Activated T-cell treated with anti-CD3 and anti-CD28 coated beads, Interleukin-2, amount 50 U/mL, for 4 hours (primary cell): ENCODE results near the gene ZBTB42. TPM values are rescaled to one million over a fixed set of nuclear protein-coding genes. Genes with fewer than 3 reads are reported as not detected.

Experiments
- ATAC-seq, 2 donors: fragments of 200-7000 bp; cut with Tn5 transposase; one replicate each; pipeline ENCODE4 v1.10.0; 2021
- DNase-seq: peaks from one replicate; pipeline ENCODE4 v3.0.0-alpha.2; 2020
- H3K27me3 Mint-ChIP-seq: one replicate; pipeline ENCODE4 v1.8.0; 2021; ENCODE audit warnings: low read depth, mixed read lengths
- H3K36me3 Mint-ChIP-seq: one replicate; pipeline ENCODE4 v1.8.0; 2022; ENCODE audit warnings: mixed read lengths; ENCODE audit not compliant: insufficient read depth
- H3K4me1 Mint-ChIP-seq: one replicate; pipeline ENCODE4 v1.8.0; 2021; ENCODE audit warnings: low read depth, mixed read lengths
- H3K4me3 Mint-ChIP-seq: one replicate; pipeline ENCODE4 v1.8.0; 2021; ENCODE audit warnings: mild to moderate bottlenecking, moderate library complexity, mixed read lengths
- H3K9me3 Mint-ChIP-seq: one replicate; pipeline ENCODE4 v1.8.0; 2021; ENCODE audit warnings: mixed read lengths
- total RNA-seq, 3 donors: library from RNA; stranded (reverse); gene quantifications; one replicate each; pipeline ENCODE4 v1.2.1, GENCODE V29; 2021

The ZBTB42 gene
- total RNA-seq, 3 donors from 2014 or later: 3.6 to 4.1 (median 4.0) TPM

GRCh38 chr14:104765517-104765916 lies 35.4 kb upstream of the ZBTB42 start:
- no peak overlapping the region for H3K4me3 Mint-ChIP-seq
- H3K9me3 Mint-ChIP-seq: no peaks in the 10 kb centered on the region
- peaks cover 10% of the 10 kb centered on the region for H3K36me3 Mint-ChIP-seq
- no peaks in the 10 kb centered on the region for H3K27me3 Mint-ChIP-seq
- no peak for ATAC-seq
- no peak for DNase-seq
- H3K4me1 Mint-ChIP-seq: peaks cover 3% of the 10 kb centered on the region

- Mint-ChIP-seq H3K27me3 (no peaks in the 10 kb centered on the region), H3K4me1 (peaks cover 3% of the 10 kb centered on the region), H3K9me3 (peaks cover 3% of the 10 kb centered on the region), H3K36me3 (peaks cover 13% of the 10 kb centered on the region), H3K4me3 (no peak overlapping the region)
- ATAC-seq: no peak
- DNase-seq: no peak
Observed at GRCh38 chr14:104766256-104766862, 34.5 kb upstream of the ZBTB42 start.

GRCh38 chr14:104766863-104767633 lies 33.9 kb upstream of the ZBTB42 start:
- H3K9me3 Mint-ChIP-seq: peaks cover 3% of the 10 kb centered on the region
- DNase-seq: no peak
- ATAC-seq: no peak
- peaks cover 16% of the 10 kb centered on the region for H3K36me3 Mint-ChIP-seq
- H3K4me1 Mint-ChIP-seq: peaks cover 3% of the 10 kb centered on the region
- H3K4me3 Mint-ChIP-seq: no peak overlapping the region
- H3K27me3 Mint-ChIP-seq: no peaks in the 10 kb centered on the region

- H3K4me3 Mint-ChIP-seq: no peak overlapping the region
- H3K27me3 Mint-ChIP-seq: no peaks in the 10 kb centered on the region
Observed at GRCh38 chr14:104767634-104767918, 33.3 kb upstream of the ZBTB42 start.

GRCh38 chr14:104768437-104769323 lies 32.2 kb upstream of the ZBTB42 start:
- H3K9me3 Mint-ChIP-seq: peaks cover 3% of the 10 kb centered on the region
- no peak overlapping the region for H3K4me3 Mint-ChIP-seq
- DNase-seq: peak; percentile 95
- H3K4me1 Mint-ChIP-seq: peaks cover 3% of the 10 kb centered on the region
- H3K36me3 Mint-ChIP-seq: peaks cover 17% of the 10 kb centered on the region
- peak; percentile 96 to 97 for ATAC-seq
- no peaks in the 10 kb centered on the region for H3K27me3 Mint-ChIP-seq

More at GRCh38 chr14:104767634-104767918, 33.3 kb upstream of the ZBTB42 start:
- Mint-ChIP-seq H3K4me1 (peaks cover 3% of the 10 kb centered on the region), H3K36me3 (peaks cover 14% of the 10 kb centered on the region), H3K9me3 (peaks cover 3% of the 10 kb centered on the region)
- ATAC-seq (no peak), DNase-seq (no peak)

GRCh38 chr14:104769324-104770071 lies 31.4 kb upstream of the ZBTB42 start:
- peaks cover 3% of the 10 kb centered on the region for H3K4me1 Mint-ChIP-seq
- ATAC-seq: no peak
- no peak for DNase-seq
- H3K4me3 Mint-ChIP-seq: no peak overlapping the region
- peaks cover 17% of the 10 kb centered on the region for H3K36me3 Mint-ChIP-seq
- no peaks in the 10 kb centered on the region for H3K27me3 Mint-ChIP-seq
- H3K9me3 Mint-ChIP-seq: peaks cover 3% of the 10 kb centered on the region

- DNase-seq: no peak
- Mint-ChIP-seq H3K4me3 (no peak overlapping the region), H3K27me3 (no peaks in the 10 kb centered on the region), H3K36me3 (peaks cover 17% of the 10 kb centered on the region), H3K4me1 (peaks cover 3% of the 10 kb centered on the region), H3K9me3 (peaks cover 3% of the 10 kb centered on the region)
- no peak for ATAC-seq
Observed at GRCh38 chr14:104770072-104770579, 30.8 kb upstream of the ZBTB42 start.

GRCh38 chr14:104770851-104771272 lies 30.0 kb upstream of the ZBTB42 start:
- H3K36me3 Mint-ChIP-seq: peaks cover 17% of the 10 kb centered on the region
- no peak overlapping the region for H3K4me3 Mint-ChIP-seq
- DNase-seq: no peak
- peaks cover 3% of the 10 kb centered on the region for H3K4me1 Mint-ChIP-seq
- no peaks in the 10 kb centered on the region for H3K27me3 Mint-ChIP-seq
- ATAC-seq: no peak
- H3K9me3 Mint-ChIP-seq: peaks cover 3% of the 10 kb centered on the region

GRCh38 chr14:104771374-104771773 lies 29.5 kb upstream of the ZBTB42 start:
- no peak for ATAC-seq
- H3K27me3 Mint-ChIP-seq: no peaks in the 10 kb centered on the region
- DNase-seq: no peak
- H3K4me3 Mint-ChIP-seq: no peak overlapping the region
- H3K36me3 Mint-ChIP-seq: peaks cover 20% of the 10 kb centered on the region
- H3K9me3 Mint-ChIP-seq: peaks cover 3% of the 10 kb centered on the region
- peaks cover 3% of the 10 kb centered on the region for H3K4me1 Mint-ChIP-seq

- H3K27me3 Mint-ChIP-seq: no peaks in the 10 kb centered on the region
- ATAC-seq (no peak), DNase-seq (no peak)
- H3K4me1 Mint-ChIP-seq: peaks cover 3% of the 10 kb centered on the region
- peaks cover 3% of the 10 kb centered on the region for H3K9me3 Mint-ChIP-seq
- H3K36me3 Mint-ChIP-seq: peaks cover 22% of the 10 kb centered on the region
- H3K4me3 Mint-ChIP-seq: no peak overlapping the region
Observed at GRCh38 chr14:104771918-104772706, 28.8 kb upstream of the ZBTB42 start.

GRCh38 chr14:104772707-104773504 lies 28.0 kb upstream of the ZBTB42 start:
- no peak overlapping the region for H3K4me3 Mint-ChIP-seq
- no peak for DNase-seq
- H3K4me1 Mint-ChIP-seq: peaks cover 3% of the 10 kb centered on the region
- H3K9me3 Mint-ChIP-seq: peaks cover 3% of the 10 kb centered on the region
- ATAC-seq: no peak
- H3K27me3 Mint-ChIP-seq: no peaks in the 10 kb centered on the region
- peaks cover 22% of the 10 kb centered on the region for H3K36me3 Mint-ChIP-seq

- Mint-ChIP-seq H3K9me3 (peaks cover 3% of the 10 kb centered on the region), H3K27me3 (no peaks in the 10 kb centered on the region), H3K4me1 (peaks cover 3% of the 10 kb centered on the region), H3K36me3 (peaks cover 22% of the 10 kb centered on the region), H3K4me3 (no peak overlapping the region)
- ATAC-seq (no peak), DNase-seq (no peak)
Observed at GRCh38 chr14:104773505-104774452, 27.1 kb upstream of the ZBTB42 start.
